Keratinocyte (primary cell): Measurements from ENCODE around the gene PTPRN2.

ENCODE experiments used
- EZH2 ChIP-seq: IDR thresholded peaks from one replicate; pipeline ENCODE4 v1.6.1; 2012; ENCODE audit warnings: inconsistent platforms, mild to moderate bottlenecking, low read length, moderate library complexity
- TF ChIP-seq, protein P1 (sequence below), 3 experiments: IDR thresholded peaks in 1 of 3; conservative IDR thresholded peaks in 1 of 3; optimal IDR thresholded peaks in 1 of 3; 2 replicates in 2 of 3; 3 replicates in 1 of 3; pipeline versions ENCODE3 to v1.5.1; 2011; ENCODE audit warnings: low read length in 3 of 3, mild to moderate bottlenecking in 3 of 3, moderate library complexity in 2 of 3, control low read depth in 1 of 3, inconsistent platforms in 1 of 3; ENCODE audit not compliant: insufficient read depth in 2 of 3; ENCODE audit errors: extremely low read depth in 1 of 3

DNA sequence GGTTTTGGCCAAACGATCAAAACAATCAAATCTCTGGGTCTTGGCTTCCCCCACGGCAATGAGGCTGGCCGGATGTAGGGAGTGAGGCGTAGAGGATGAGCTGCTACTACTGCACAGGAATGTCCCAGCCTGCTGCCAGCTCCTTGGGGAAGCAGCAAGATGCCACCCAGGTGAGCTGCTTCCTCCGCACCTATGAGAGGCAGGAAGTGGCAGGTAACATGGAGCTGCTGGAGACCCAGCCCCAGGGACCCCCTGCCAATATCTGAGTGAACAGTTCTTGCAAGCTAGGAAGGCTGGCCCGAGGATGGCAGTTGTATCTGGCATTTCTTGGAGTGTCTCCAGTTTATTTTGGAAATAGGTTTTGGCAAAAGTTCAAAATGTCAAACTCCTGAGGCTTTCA, 837.3 kb downstream of the PTPRN2 start:
- TF ChIP-seq EZH2 = no peak
- TF ChIP-seq, protein P1, sequence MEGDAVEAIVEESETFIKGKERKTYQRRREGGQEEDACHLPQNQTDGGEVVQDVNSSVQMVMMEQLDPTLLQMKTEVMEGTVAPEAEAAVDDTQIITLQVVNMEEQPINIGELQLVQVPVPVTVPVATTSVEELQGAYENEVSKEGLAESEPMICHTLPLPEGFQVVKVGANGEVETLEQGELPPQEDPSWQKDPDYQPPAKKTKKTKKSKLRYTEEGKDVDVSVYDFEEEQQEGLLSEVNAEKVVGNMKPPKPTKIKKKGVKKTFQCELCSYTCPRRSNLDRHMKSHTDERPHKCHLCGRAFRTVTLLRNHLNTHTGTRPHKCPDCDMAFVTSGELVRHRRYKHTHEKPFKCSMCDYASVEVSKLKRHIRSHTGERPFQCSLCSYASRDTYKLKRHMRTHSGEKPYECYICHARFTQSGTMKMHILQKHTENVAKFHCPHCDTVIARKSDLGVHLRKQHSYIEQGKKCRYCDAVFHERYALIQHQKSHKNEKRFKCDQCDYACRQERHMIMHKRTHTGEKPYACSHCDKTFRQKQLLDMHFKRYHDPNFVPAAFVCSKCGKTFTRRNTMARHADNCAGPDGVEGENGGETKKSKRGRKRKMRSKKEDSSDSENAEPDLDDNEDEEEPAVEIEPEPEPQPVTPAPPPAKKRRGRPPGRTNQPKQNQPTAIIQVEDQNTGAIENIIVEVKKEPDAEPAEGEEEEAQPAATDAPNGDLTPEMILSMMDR (optimal IDR thresholded peaks at IDR 0.05 in 1 of 3, IDR thresholded peaks at IDR 0.05 in 1 of 3, conservative IDR thresholded peaks at IDR 0.05 in 1 of 3; ENCODE audit: extremely low read depth in 1 of 3, insufficient read depth in 2 of 3, low read length in 3 of 3) = no peak
